Progenitor cell of endocrine pancreas (in vitro differentiated cells): ENCODE results near the gene COL27A1. TPM values are rescaled to one million over a fixed set of nuclear protein-coding genes. Genes with fewer than 3 reads are reported as not detected.

ENCODE experiments used
- DNase-seq: peaks from one replicate; pipeline ENCODE4 v3.0.0; 2021; ENCODE audit warnings: low spot score; ENCODE audit not compliant: unreplicated experiment
- H3K27ac Mint-ChIP-seq: 2 replicates; pipeline ENCODE4 v1.8.0; 2021; ENCODE audit warnings: mild to moderate bottlenecking, moderate library complexity, mixed read lengths
- H3K27me3 Mint-ChIP-seq: 2 replicates; pipeline ENCODE4 v1.8.0; 2021; ENCODE audit warnings: mixed read lengths
- H3K36me3 Mint-ChIP-seq: 2 replicates; pipeline ENCODE4 v1.8.0; 2022; ENCODE audit warnings: mixed read lengths; ENCODE audit not compliant: insufficient read depth
- H3K4me1 Mint-ChIP-seq: 2 replicates; pipeline ENCODE4 v1.8.0; 2021; ENCODE audit warnings: low read depth, mixed read lengths
- H3K4me3 Mint-ChIP-seq: 2 replicates; pipeline ENCODE4 v1.8.0; 2021; ENCODE audit warnings: low read depth, mild to moderate bottlenecking, moderate library complexity, mixed read lengths
- H3K9me3 Mint-ChIP-seq: 2 replicates; pipeline ENCODE4 v1.8.0; 2021; ENCODE audit warnings: low read depth, mixed read lengths
- CTCF ChIP-seq: fragments of 200-600 bp; sonication (generic); IDR thresholded peaks from one replicate; pipeline ENCODE4 v1.5.0; 2021; ENCODE audit warnings: antibody characterized with exemption, mild to moderate bottlenecking; ENCODE audit not compliant: unreplicated experiment
- total RNA-seq: library from RNA; stranded (reverse); gene quantifications from 2 replicates; pipeline ENCODE4 v1.2.1, GENCODE V29; 2021

COL27A1 gene
- total RNA-seq, 1 donor from 2014 or later: 178 TPM

GRCh38 chr9:114207845-114208244 is 52.5 kb downstream of the COL27A1 start:
- peaks cover 11% of the 10 kb centered on the region for H3K4me1 Mint-ChIP-seq
- no peak overlapping the region for H3K4me3 Mint-ChIP-seq
- no peak for DNase-seq
- TF ChIP-seq CTCF: no peak
- no peaks in the 10 kb centered on the region for H3K27me3 Mint-ChIP-seq
- H3K36me3 Mint-ChIP-seq: peaks cover 24% of the 10 kb centered on the region
- no peak overlapping the region for H3K27ac Mint-ChIP-seq
- H3K9me3 Mint-ChIP-seq: no peaks in the 10 kb centered on the region

- TF ChIP-seq CTCF: no peak
Measured at GRCh38 chr9:114209151-114209550, 53.8 kb downstream of the COL27A1 start.

GRCh38 chr9:114210136-114210535 is 54.8 kb downstream of the COL27A1 start:
- Mint-ChIP-seq H3K4me3 (no peak overlapping the region), H3K36me3 (peaks cover 26% of the 10 kb centered on the region), H3K27me3 (no peaks in the 10 kb centered on the region), H3K27ac (no peak overlapping the region), H3K4me1 (peaks cover 9% of the 10 kb centered on the region), H3K9me3 (no peaks in the 10 kb centered on the region)
- no peak for TF ChIP-seq CTCF
- DNase-seq: no peak

More at GRCh38 chr9:114209151-114209550, 53.8 kb downstream of the COL27A1 start:
- H3K27ac Mint-ChIP-seq: no peak overlapping the region
- no peaks in the 10 kb centered on the region for H3K27me3 Mint-ChIP-seq
- peaks cover 11% of the 10 kb centered on the region for H3K4me1 Mint-ChIP-seq
- no peaks in the 10 kb centered on the region for H3K9me3 Mint-ChIP-seq
- H3K36me3 Mint-ChIP-seq: peaks cover 23% of the 10 kb centered on the region
- no peak for DNase-seq
- no peak overlapping the region for H3K4me3 Mint-ChIP-seq

- H3K9me3 Mint-ChIP-seq: no peaks in the 10 kb centered on the region
- TF ChIP-seq CTCF: no peak
- no peaks in the 10 kb centered on the region for H3K27me3 Mint-ChIP-seq
- peaks cover 25% of the 10 kb centered on the region for H3K36me3 Mint-ChIP-seq
- H3K4me1 Mint-ChIP-seq: peaks cover 2% of the 10 kb centered on the region
- H3K27ac Mint-ChIP-seq: no peak overlapping the region
- H3K4me3 Mint-ChIP-seq: no peak overlapping the region
- DNase-seq: no peak
Measured at GRCh38 chr9:114210691-114211276, 55.4 kb downstream of the COL27A1 start.

GRCh38 chr9:114212826-114213225 is 57.5 kb downstream of the COL27A1 start:
- H3K4me3 Mint-ChIP-seq: no peak overlapping the region
- TF ChIP-seq CTCF: no peak
- H3K27me3 Mint-ChIP-seq: no peaks in the 10 kb centered on the region
- DNase-seq: no peak
- no peaks in the 10 kb centered on the region for H3K4me1 Mint-ChIP-seq
- H3K36me3 Mint-ChIP-seq: peaks cover 25% of the 10 kb centered on the region
- no peaks in the 10 kb centered on the region for H3K9me3 Mint-ChIP-seq
- H3K27ac Mint-ChIP-seq: no peak overlapping the region
